ENCODE measurements around the gene GFOD1.

The GFOD1 gene

DNA sequence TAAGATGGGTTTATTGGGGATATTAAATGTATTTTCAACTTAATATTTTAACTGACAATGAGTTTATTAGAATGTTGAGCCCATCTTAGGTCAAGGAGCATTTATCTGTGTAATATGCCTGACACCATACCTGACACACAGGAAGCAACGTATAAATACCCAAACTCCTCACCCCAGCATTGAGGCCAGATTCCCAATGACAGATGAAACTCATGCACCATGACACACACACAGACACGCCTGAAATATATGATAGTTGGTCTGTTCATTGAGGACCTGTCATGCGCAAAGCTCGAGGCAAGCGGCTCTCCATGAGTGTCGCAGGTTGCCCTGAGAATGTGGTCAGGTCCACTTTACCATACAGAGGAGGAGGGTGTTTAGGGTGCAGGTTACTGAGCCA is 64.1 kb downstream of the GFOD1 start:
- Histone ChIP-seq H3K9me2 (replicated peaks; ENCODE audit: low read depth, low read length) (no peaks in the 10 kb centered on the region), H2AFZ (ENCODE audit: low read length) (no peak overlapping the region), H3K79me2 (ENCODE audit: insufficient read depth, low read length) (no peaks in the 10 kb centered on the region; the same call in 1 of the 2 replicates), H4K20me1 (ENCODE audit: insufficient read depth, low read length, poor library complexity, severe bottlenecking) (no peaks in the 10 kb centered on the region), H3K9ac (ENCODE audit: low read depth, low read length, poor library complexity, severe bottlenecking) (no peak overlapping the region), H3K9me3 (ENCODE audit: insufficient read depth, low read depth, low read length) (no peaks in the 10 kb centered on the region), H3K4me3 (ENCODE audit: low read length, poor library complexity, severe bottlenecking) (no peak overlapping the region), H3K27me3 (ENCODE audit: insufficient read depth, low read length, poor library complexity, severe bottlenecking) (no peaks in the 10 kb centered on the region), H3K36me3 (ENCODE audit: insufficient read depth, low read length) (0 out of 2 replicates have a peak, but pooled peaks cover 2% of the 10 kb centered on the region), H3F3A (ENCODE audit: low read depth) (no peaks in the 10 kb centered on the region), H3K4me2 (ENCODE audit: low read depth, low read length, poor library complexity, severe bottlenecking) (no peak overlapping the region), H3K4me1 (ENCODE audit: insufficient read depth, low read length, poor library complexity, severe bottlenecking) (peaks cover 39% of the 10 kb centered on the region)
- TF ChIP-seq, protein P1, sequence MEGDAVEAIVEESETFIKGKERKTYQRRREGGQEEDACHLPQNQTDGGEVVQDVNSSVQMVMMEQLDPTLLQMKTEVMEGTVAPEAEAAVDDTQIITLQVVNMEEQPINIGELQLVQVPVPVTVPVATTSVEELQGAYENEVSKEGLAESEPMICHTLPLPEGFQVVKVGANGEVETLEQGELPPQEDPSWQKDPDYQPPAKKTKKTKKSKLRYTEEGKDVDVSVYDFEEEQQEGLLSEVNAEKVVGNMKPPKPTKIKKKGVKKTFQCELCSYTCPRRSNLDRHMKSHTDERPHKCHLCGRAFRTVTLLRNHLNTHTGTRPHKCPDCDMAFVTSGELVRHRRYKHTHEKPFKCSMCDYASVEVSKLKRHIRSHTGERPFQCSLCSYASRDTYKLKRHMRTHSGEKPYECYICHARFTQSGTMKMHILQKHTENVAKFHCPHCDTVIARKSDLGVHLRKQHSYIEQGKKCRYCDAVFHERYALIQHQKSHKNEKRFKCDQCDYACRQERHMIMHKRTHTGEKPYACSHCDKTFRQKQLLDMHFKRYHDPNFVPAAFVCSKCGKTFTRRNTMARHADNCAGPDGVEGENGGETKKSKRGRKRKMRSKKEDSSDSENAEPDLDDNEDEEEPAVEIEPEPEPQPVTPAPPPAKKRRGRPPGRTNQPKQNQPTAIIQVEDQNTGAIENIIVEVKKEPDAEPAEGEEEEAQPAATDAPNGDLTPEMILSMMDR (conservative IDR thresholded peaks at IDR 0.05; ENCODE audit: low read length) = no peak
- no peak for TF ChIP-seq EZH2phosphoT487 (IDR thresholded peaks at IDR 0.05; ENCODE audit: borderline replicate concordance)

DNA sequence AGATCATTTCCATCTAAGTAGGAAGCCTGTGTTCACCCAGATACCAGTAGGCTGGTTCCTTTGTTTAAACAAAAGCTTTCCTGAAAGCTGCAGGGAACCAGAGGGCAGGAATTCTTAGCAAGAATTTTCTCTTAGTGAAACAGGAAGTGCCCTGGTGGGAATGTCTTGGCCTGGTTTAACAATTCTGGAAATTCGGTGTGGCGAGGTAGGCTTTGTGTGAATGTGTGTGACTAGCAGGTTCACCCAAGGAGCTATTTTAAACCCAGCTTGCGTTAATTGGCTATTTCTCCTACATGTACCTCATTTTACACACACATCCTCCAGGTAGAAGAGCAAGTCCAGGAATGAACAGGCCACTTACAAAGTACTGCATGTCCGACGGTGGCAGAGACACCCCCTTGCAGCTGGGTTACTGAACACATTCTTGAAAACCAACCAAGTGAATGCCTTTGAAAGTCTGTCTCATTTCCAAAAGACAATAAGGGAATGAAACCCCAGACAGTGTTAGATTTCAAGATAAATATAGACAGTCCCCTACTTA is 64.6 kb downstream of the GFOD1 start:
- Histone ChIP-seq H3K4me2 (ENCODE audit: low read depth, low read length, poor library complexity, severe bottlenecking) (no peak overlapping the region), H3K27me3 (ENCODE audit: insufficient read depth, low read length, poor library complexity, severe bottlenecking) (no peaks in the 10 kb centered on the region), H3K4me1 (ENCODE audit: insufficient read depth, low read length, poor library complexity, severe bottlenecking) (peaks cover 34% of the 10 kb centered on the region), H4K20me1 (ENCODE audit: insufficient read depth, low read length, poor library complexity, severe bottlenecking) (no peaks in the 10 kb centered on the region), H2AFZ (ENCODE audit: low read length) (no peak overlapping the region), H3K4me3 (ENCODE audit: low read length, poor library complexity, severe bottlenecking) (no peak overlapping the region), H3K36me3 (ENCODE audit: insufficient read depth, low read length) (0 out of 2 replicates have a peak, but pooled peaks cover 4% of the 10 kb centered on the region), H3K9me2 (replicated peaks; ENCODE audit: low read depth, low read length) (no peaks in the 10 kb centered on the region), H3K9me3 (ENCODE audit: insufficient read depth, low read depth, low read length) (no peaks in the 10 kb centered on the region), H3F3A (ENCODE audit: low read depth) (no peaks in the 10 kb centered on the region), H3K79me2 (ENCODE audit: insufficient read depth, low read length) (no peaks in the 10 kb centered on the region; the same call in 1 of the 2 replicates), H3K9ac (ENCODE audit: low read depth, low read length, poor library complexity, severe bottlenecking) (no peak overlapping the region)
- TF ChIP-seq EZH2phosphoT487 (IDR thresholded peaks at IDR 0.05; ENCODE audit: borderline replicate concordance) = no peak
- TF ChIP-seq, protein P1 (conservative IDR thresholded peaks at IDR 0.05; ENCODE audit: low read length) = no peak

DNA sequence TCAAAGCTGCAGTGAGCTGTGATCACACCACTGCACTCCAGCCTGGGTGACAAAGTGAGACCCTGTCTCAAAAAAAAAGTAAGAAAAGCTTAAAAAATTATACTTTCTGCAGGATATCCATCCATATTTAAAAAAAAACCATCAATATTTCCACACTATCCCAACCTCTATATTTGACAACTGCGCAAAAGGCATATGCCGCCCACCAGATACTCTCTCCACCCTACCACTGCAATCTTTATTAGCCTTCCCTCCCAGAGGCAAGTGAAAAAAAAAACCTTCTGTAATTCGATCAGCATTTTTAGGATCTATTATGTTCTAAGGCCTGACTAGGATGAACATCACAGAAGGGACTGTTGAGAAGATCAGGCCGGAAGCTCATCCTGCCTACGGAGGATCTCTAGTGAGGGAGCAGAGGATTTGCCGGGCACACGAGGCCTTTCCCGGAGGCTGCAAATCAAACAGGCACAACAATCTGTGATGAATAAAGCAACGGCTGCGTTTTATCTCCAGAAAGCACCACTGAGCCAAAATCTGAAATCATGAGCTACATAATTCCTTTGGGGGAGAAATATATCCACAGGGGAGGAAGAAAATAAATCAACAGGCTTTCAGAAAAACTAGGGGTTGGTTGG is 65.9 kb downstream of the GFOD1 start:
- Histone ChIP-seq H3K27me3 (ENCODE audit: insufficient read depth, low read length, poor library complexity, severe bottlenecking) (no peaks in the 10 kb centered on the region), H3K4me1 (ENCODE audit: insufficient read depth, low read length, poor library complexity, severe bottlenecking) (peaks cover 32% of the 10 kb centered on the region), H3K36me3 (ENCODE audit: insufficient read depth, low read length) (0 out of 2 replicates have a peak, but pooled peaks cover 4% of the 10 kb centered on the region), H4K20me1 (ENCODE audit: insufficient read depth, low read length, poor library complexity, severe bottlenecking) (no peaks in the 10 kb centered on the region), H3K9ac (ENCODE audit: low read depth, low read length, poor library complexity, severe bottlenecking) (no peak overlapping the region), H2AFZ (ENCODE audit: low read length) (no peak overlapping the region), H3K4me2 (ENCODE audit: low read depth, low read length, poor library complexity, severe bottlenecking) (no peak overlapping the region), H3F3A (ENCODE audit: low read depth) (no peaks in the 10 kb centered on the region), H3K4me3 (ENCODE audit: low read length, poor library complexity, severe bottlenecking) (no peak overlapping the region), H3K9me3 (ENCODE audit: insufficient read depth, low read depth, low read length) (no peaks in the 10 kb centered on the region), H3K9me2 (replicated peaks; ENCODE audit: low read depth, low read length) (no peaks in the 10 kb centered on the region), H3K79me2 (ENCODE audit: insufficient read depth, low read length) (no peaks in the 10 kb centered on the region; the same call in 1 of the 2 replicates)
- TF ChIP-seq, protein P1 (conservative IDR thresholded peaks at IDR 0.05; ENCODE audit: low read length) = no peak
- no peak for TF ChIP-seq EZH2phosphoT487 (IDR thresholded peaks at IDR 0.05; ENCODE audit: borderline replicate concordance)
